ENCODE measurements around the gene CALHM3. TPM values are rescaled to one million over a fixed set of nuclear protein-coding genes. Genes with fewer than 3 reads are reported as not detected.
"Not testable (repeated sequence)": the region's sequence is repeated elsewhere in the genome, so short reads cannot be mapped to it uniquely, and the experiment has no call there.

CALHM3 gene
- not detected for polyA plus RNA-seq

- no peak within 1 kb of the TSS for H3K4me3 Mint-ChIP-seq
- H3K4me1 Mint-ChIP-seq, result peaks cover 11 to 16% (median 13%) of the 10 kb centered on the region in 3 donors
Observed at GRCh38 chr10:103479135-103479534, at the start of gene CALHM3. Gene CALHM3, minus strand, starts transcription at chr10:103479240. Its CDS starts 208 bp downstream, at chr10:103479032.

DNA sequence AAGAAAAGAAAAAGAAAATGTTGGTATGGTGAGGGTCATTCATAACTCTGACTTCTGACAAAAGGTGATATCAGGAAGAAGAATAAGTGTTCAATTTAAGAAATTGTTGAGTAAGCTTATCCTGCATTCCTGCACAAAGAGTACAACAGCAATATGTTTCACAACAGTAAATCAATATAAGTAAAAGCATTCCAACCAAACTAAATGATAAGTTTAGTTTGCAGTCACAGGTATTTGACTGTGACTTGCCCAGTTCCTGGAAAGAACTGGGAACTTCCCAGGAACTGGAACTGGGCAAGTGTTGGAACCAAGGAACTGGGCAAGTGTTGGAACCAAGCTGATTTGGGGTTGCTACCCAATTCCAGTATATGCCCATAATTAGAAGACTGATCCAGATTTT, 49.5 kb upstream of the CALHM3 start:
- Mint-ChIP-seq H3K27ac (no peak overlapping the region), H3K4me3 (no peak overlapping the region), H3K27me3 (peaks cover 17% of the 10 kb centered on the region), H3K4me1 (peaks cover 0 to 3% (median 2%) of the 10 kb centered on the region in 3 donors), H3K9me3 (peaks cover 8 to 14% (median 11%) of the 10 kb centered on the region in 3 donors), H3K36me3 (no peaks in the 10 kb centered on the region)

More at GRCh38 chr10:103479135-103479534, at the start of gene CALHM3:
- H3K27ac Mint-ChIP-seq, result peak within 1 kb of the TSS in 2 of 3 donors; percentile 61 to 81
- no peaks in the 10 kb centered on the region for H3K27me3 Mint-ChIP-seq
- H3K36me3 Mint-ChIP-seq, result peaks cover 2% of the 10 kb centered on the region
- no peaks in the 10 kb centered on the region for H3K9me3 Mint-ChIP-seq

DNA sequence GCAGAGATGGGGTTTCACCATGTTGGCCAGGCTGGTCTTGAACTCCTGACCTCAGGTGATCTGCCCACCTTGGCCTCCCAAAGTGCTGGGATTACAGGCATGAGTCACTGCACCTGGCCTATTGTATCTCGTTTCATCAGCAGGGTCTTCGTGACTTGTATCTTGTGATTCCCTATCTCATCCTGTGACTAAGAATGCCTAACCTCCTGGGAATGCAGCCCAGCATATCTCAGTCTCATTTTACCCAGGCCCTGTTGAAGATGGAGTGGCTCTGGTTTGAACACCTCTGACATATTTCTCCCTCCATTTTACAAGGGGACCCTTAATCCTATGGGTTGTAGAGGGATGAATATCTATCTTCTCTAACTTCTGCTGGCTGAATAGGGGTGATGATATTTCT, 48.4 kb upstream of the CALHM3 start:
- H3K27ac Mint-ChIP-seq, H3K36me3 Mint-ChIP-seq, H3K4me3 Mint-ChIP-seq, H3K4me1 Mint-ChIP-seq: not testable (repeated sequence)
- H3K27me3 Mint-ChIP-seq, result peaks cover 17% of the 10 kb centered on the region
- H3K9me3 Mint-ChIP-seq, result peaks cover 8 to 14% (median 11%) of the 10 kb centered on the region in 3 donors

- no peak overlapping the region for H3K27ac Mint-ChIP-seq
- no peaks in the 10 kb centered on the region for H3K36me3 Mint-ChIP-seq
- peaks cover 18% of the 10 kb centered on the region for H3K27me3 Mint-ChIP-seq
- peaks cover 0 to 3% (median 2%) of the 10 kb centered on the region in 3 donors for H3K4me1 Mint-ChIP-seq
- H3K4me3 Mint-ChIP-seq, result no peak overlapping the region
- peaks cover 8 to 14% (median 11%) of the 10 kb centered on the region in 3 donors for H3K9me3 Mint-ChIP-seq
Observed at GRCh38 chr10:103525901-103526300, 46.9 kb upstream of the CALHM3 start.

- no peak overlapping the region for H3K27ac Mint-ChIP-seq
- H3K4me1 Mint-ChIP-seq, result peaks cover 2 to 3% (median 2%) of the 10 kb centered on the region in 3 donors
- peaks cover 14% of the 10 kb centered on the region for H3K27me3 Mint-ChIP-seq
- H3K9me3 Mint-ChIP-seq, result peaks cover 4 to 8% (median 4%) of the 10 kb centered on the region in 3 donors
- H3K4me3 Mint-ChIP-seq, result no peak overlapping the region
- no peaks in the 10 kb centered on the region for H3K36me3 Mint-ChIP-seq
Observed at GRCh38 chr10:103523683-103524082, 44.6 kb upstream of the CALHM3 start.

DNA sequence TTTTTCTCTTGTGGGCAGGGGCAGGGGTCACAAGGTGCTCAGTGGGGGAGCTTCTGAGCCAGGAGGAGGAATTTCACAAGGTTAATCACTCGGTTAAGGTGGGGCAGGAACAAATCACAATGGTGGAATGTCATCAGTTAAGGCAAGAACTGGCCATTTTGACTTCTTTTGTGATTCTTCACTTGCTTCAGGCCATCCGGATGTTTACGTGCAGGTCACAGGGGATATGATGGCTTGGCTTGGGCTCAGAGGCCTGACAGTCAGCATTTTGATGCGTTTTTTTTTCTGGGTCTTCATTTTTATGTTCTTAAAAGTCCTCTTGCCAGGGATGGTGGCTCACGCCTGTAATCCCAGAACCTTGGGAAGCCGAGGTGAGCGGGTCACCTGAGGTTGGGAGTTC, 43.0 kb upstream of the CALHM3 start:
- not testable (repeated sequence) for H3K4me1 Mint-ChIP-seq, H3K36me3 Mint-ChIP-seq, H3K9me3 Mint-ChIP-seq, H3K27ac Mint-ChIP-seq
- peak overlapping the region in 1 of 4 donors; percentile 38 for H3K4me3 Mint-ChIP-seq
- peaks cover 11% of the 10 kb centered on the region for H3K27me3 Mint-ChIP-seq

DNA sequence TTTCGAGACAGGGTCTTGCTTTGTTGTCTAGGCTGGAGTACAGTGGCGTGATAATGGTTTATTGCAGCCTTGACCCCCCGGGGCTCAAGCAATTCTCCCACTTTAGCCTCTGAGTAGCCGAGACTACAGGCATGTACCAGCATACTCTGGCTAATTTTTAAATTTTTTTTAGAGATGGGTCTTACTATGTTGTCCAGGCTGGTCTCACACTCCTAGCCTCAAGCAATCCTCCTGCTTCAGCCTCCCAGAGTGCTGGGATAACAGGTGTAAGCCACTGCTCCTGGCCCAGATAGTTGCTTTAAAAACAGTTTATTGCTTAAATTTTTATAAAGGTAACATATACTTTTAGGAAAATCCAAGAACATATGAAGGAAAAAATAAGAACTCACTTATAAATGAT, 40.8 kb upstream of the CALHM3 start:
- peaks cover 6 to 8% (median 7%) of the 10 kb centered on the region in 3 donors for H3K4me1 Mint-ChIP-seq
- H3K4me3 Mint-ChIP-seq, result no peak overlapping the region
- peaks cover 0 to 2% (median under 1%) of the 10 kb centered on the region in 3 donors for H3K9me3 Mint-ChIP-seq
- peaks cover 8% of the 10 kb centered on the region for H3K27me3 Mint-ChIP-seq
- peaks cover 2% of the 10 kb centered on the region for H3K36me3 Mint-ChIP-seq
- H3K27ac Mint-ChIP-seq, result no peak overlapping the region

- H3K4me3 Mint-ChIP-seq, result peak overlapping the region in 1 of 4 donors; percentile 48
- peaks cover 2% of the 10 kb centered on the region for H3K36me3 Mint-ChIP-seq
- H3K4me1 Mint-ChIP-seq, result peaks cover 6 to 8% (median 7%) of the 10 kb centered on the region in 3 donors
- H3K27me3 Mint-ChIP-seq, result peaks cover 4% of the 10 kb centered on the region
- H3K27ac Mint-ChIP-seq, result peak overlapping the region in 1 of 3 donors; percentile 54
- no peaks in the 10 kb centered on the region for H3K9me3 Mint-ChIP-seq
Observed at GRCh38 chr10:103517234-103518085, 38.4 kb upstream of the CALHM3 start.

DNA sequence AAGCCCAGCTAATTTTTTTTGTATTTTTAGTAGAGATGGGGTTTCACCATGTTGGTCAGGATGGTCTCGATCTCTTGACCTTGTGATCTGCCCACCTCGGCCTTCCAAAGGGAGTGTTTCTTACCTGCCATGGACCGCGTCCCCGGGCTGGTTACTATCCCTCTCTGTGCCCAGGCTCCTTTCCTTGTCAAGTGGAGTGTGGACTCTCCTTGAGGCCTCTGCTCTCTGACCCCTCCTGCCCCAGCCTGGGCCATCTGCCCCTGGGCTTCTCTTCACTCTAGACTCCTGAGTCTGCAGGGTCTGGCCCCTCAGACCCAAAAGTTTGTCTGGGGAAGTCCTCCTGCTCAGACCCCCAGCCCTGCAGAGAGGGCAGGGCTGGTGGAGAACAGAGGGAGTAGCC, 35.2 kb upstream of the CALHM3 start:
- H3K36me3 Mint-ChIP-seq, result peaks cover 2% of the 10 kb centered on the region
- H3K4me1 Mint-ChIP-seq, result peaks cover 6 to 7% (median 6%) of the 10 kb centered on the region in 3 donors
- H3K9me3 Mint-ChIP-seq, result no peaks in the 10 kb centered on the region
- H3K27ac Mint-ChIP-seq, result peak overlapping the region in 1 of 3 donors; percentile 50
- H3K4me3 Mint-ChIP-seq, result no peak overlapping the region
- H3K27me3 Mint-ChIP-seq, result peaks cover 5% of the 10 kb centered on the region

DNA sequence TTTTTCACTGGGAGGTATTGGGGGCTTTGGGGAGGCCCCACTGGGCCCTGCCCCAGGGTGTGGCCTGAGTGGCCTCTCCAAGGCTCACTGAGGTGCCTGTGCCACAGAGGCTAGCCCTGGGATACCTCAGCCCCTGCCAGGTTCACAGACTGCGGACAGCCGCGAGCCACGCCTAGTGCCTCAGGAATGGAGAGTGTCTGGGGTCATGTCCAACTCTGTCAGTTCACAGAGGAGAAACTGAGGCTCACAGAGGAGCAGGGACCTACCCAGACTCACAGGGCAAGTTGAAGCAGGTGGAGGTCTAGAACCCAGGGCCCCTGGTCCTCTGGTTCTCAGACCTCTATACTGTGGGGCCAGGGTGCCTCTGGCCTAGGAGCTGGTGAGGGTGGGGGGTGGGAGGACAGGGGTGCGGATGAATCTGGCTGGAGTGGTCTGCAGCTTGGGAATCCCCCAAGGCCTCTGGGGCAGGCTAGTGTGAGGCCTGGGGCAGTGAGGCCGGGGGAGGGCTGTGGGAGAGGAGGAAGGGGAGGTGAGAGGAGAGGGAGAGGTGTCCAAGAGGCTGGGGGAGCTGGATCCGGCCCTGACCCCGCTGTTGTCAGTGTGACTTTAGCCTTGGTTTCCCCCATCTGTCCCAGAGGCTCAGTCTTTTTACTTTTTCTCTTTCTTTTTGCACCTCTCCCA, 34.5 kb upstream of the CALHM3 start:
- Mint-ChIP-seq H3K27me3 (peaks cover 5% of the 10 kb centered on the region), H3K4me1 (peaks cover 6 to 7% (median 6%) of the 10 kb centered on the region in 3 donors), H3K4me3 (no peak overlapping the region), H3K27ac (no peak overlapping the region), H3K36me3 (peaks cover 2% of the 10 kb centered on the region), H3K9me3 (no peaks in the 10 kb centered on the region)

GRCh38 chr10:103512591-103513379, 33.7 kb upstream of the CALHM3 start:
- no peak overlapping the region for H3K4me3 Mint-ChIP-seq
- no peaks in the 10 kb centered on the region for H3K9me3 Mint-ChIP-seq
- H3K4me1 Mint-ChIP-seq, result peaks cover 6 to 7% (median 6%) of the 10 kb centered on the region in 3 donors
- H3K36me3 Mint-ChIP-seq, result peaks cover 2% of the 10 kb centered on the region
- H3K27me3 Mint-ChIP-seq, result peaks cover 7% of the 10 kb centered on the region
- no peak overlapping the region for H3K27ac Mint-ChIP-seq

- H3K4me1 Mint-ChIP-seq, result peaks cover 6 to 7% (median 6%) of the 10 kb centered on the region in 3 donors
- no peak overlapping the region for H3K27ac Mint-ChIP-seq
- H3K4me3 Mint-ChIP-seq, result no peak overlapping the region
- no peaks in the 10 kb centered on the region for H3K9me3 Mint-ChIP-seq
- peaks cover 2% of the 10 kb centered on the region for H3K36me3 Mint-ChIP-seq
- H3K27me3 Mint-ChIP-seq, result peaks cover 10% of the 10 kb centered on the region
Observed at GRCh38 chr10:103512166-103512565, 33.1 kb upstream of the CALHM3 start.

GRCh38 chr10:103510791-103511752, 32.0 kb upstream of the CALHM3 start:
- peaks cover 18% of the 10 kb centered on the region for H3K27me3 Mint-ChIP-seq
- H3K4me3 Mint-ChIP-seq, result no peak overlapping the region
- peaks cover 6 to 7% (median 6%) of the 10 kb centered on the region in 3 donors for H3K4me1 Mint-ChIP-seq
- H3K36me3 Mint-ChIP-seq, result no peaks in the 10 kb centered on the region
- H3K9me3 Mint-ChIP-seq, result no peaks in the 10 kb centered on the region
- H3K27ac Mint-ChIP-seq, result peak overlapping the region in 1 of 3 donors; percentile 83
